GM18517 (cell line): Measurements from ENCODE around the gene BMF.

Source experiments
- ATAC-seq: cut with Tn5 transposase; IDR thresholded peaks from one replicate; pipeline ENCODE4 v1.9.1; 2021; ENCODE audit warnings: mild to moderate bottlenecking, moderate library complexity; ENCODE audit not compliant: unreplicated experiment

BMF gene

DNA sequence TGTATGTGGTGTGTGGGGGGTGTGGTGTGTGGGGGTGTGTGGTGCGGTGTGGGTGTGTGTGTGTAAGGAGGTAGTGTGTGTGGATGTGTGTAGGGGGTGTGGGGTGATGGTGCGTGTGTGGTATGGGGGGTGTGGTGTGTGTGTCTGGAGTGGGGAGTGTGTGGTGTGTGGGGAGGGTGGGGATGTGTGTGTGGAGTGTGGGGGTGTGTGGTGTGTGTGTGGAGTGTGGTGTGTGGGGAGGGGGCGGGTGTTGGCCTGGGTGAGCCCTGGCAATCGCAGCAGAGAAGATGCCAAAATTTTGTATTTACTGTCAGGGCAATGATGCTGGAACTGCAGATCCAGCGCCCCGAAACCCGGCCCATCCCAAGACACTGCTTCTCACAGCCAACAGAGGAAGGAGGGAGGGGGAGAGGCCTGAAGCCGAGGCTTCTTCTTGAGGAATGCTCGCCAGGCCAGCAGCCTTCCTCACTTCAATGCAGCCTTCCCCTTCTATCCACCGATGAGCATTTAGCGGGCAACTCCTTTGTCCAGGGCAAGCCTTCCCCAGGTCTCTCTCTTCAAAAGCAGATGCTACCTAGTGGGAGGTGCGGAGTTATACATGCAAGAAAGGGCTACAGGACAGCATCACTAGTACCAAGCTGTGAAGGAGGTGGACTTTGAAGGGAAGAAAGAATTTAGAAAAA lies 57.8 kb downstream of the BMF start:
- no peak for ATAC-seq

- no peak for ATAC-seq
Measured at GRCh38 chr15:40048926-40049475, 59.7 kb downstream of the BMF start.

GRCh38 chr15:40048211-40048792 lies 60.4 kb downstream of the BMF start:
- ATAC-seq: no peak

GRCh38 chr15:40047415-40048210 lies 61.1 kb downstream of the BMF start:
- ATAC-seq: peak; percentile 63

DNA sequence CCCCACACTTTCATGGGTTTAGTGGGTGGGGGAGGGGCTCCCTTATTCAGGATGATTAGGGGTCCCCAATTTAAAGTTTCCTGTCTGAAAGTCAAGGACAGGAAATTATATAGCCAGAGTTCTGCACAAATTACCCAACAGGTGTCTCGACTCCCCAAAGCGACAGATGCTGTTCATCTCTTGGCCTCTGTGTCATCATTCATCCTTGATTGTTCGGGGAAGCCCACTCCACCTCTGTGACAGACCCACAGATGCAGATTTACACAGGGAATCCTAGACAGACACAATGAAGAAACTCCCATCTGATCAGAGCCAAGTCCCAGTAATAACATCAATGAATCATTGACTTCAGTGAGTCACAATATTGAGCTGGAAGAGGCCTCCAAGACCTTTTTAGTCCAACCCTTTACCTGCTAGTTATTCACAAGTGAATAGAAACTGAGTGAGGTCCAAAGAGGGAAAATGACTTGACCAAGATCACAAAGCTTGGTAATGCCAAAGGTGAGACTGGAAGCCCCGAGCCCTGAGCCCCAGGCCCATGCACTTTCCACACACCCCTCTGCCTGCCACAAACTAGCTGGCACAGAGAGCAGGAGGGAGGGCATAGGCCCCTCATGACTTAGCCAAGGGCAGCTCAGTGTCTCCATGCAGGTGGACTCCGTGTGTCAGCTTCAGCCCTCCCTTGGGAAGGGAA lies 61.8 kb downstream of the BMF start:
- no peak for ATAC-seq

- no peak for ATAC-seq
Measured at GRCh38 chr15:40045572-40046217, 63.0 kb downstream of the BMF start.

- peak; percentile 54 for ATAC-seq
Measured at GRCh38 chr15:40044717-40045571, 63.7 kb downstream of the BMF start.

- no peak for ATAC-seq
Measured at GRCh38 chr15:40043927-40044716, 64.6 kb downstream of the BMF start.

- ATAC-seq: no peak
Measured at GRCh38 chr15:40042791-40043320, 65.8 kb downstream of the BMF start.

DNA sequence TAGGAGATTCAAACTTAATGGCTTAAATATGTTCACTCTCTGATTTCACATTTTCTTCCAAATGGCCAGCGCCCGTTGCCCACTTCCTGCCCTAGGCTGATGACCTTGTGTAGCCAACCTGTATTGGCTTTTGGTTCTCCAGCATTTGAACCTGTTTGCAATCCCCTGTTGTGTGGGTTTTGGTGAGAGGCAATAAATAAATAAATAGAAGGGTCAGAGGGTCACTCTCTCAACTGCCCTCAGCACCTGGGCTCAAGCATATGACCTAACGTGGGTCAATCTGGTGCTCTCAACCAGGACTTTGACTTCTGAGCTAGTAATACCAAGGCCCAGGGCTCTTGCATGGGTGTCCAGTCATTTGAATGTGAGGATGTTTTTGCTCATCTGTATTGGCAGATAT lies 67.9 kb downstream of the BMF start:
- no peak for ATAC-seq

DNA sequence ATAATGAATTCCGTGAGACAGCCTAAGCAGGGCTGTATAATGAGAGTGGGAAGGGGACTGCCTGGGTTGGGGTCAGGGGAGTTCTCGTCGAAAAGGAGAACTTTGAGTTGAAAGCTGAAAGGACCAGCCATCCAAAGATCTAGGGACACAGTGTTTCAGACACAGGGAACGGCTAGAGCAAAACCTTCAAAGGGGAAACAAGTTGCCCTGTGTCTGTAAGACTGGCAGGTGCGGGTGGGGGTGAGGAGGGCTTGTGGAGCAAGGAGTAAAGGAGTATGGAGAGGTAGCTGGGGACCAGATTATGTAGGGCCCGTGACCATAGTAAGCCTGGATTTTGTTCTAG lies 68.4 kb downstream of the BMF start:
- ATAC-seq: no peak

GRCh38 chr15:40038638-40039543 lies 69.8 kb downstream of the BMF start, which contains the start of gene SRP14:
SRP14 (minus strand) TSS chr15:40039181; CDS start chr15:40039116, 65 bp downstream.
- peak; percentile 92 for ATAC-seq

GRCh38 chr15:40038275-40038637 lies 70.4 kb downstream of the BMF start:
- no peak for ATAC-seq
